Spleen (tissue), 11 donors: ENCODE results near the gene RRM1. TPM values are rescaled to one million over a fixed set of nuclear protein-coding genes. Genes with fewer than 3 reads are reported as not detected.
"Not testable (repeated sequence)": the region's sequence is repeated elsewhere in the genome, so short reads cannot be mapped to it uniquely, and the experiment has no call there.

Experiments
- DNase-seq: peaks from one replicate; pipeline ENCODE4 v3.0.0-alpha.2; 2020
- H3K27ac ChIP-seq, 8 donors: fragments of 200-600 bp; sonication (generic) in 7 of 8; 1 replicate in 4 of 8; 2 replicates in 4 of 8; pipeline versions ENCODE4 v1.5.0 to v1.8.0; 2016 to 2021; ENCODE audit warnings: inconsistent platforms in 4 of 8, mild to moderate bottlenecking in 4 of 8, moderate library complexity in 1 of 8
- H3K27me3 ChIP-seq, 7 donors: fragments of 200-600 bp; sonication (generic) in 6 of 7; replicated peaks in 1 of 7; 1 replicate in 4 of 7; 2 replicates in 3 of 7; pipeline versions ENCODE4 v1.5.0 to v1.8.0; 2016 to 2021; ENCODE audit warnings: inconsistent platforms in 3 of 7, mild to moderate bottlenecking in 1 of 7
- H3K36me3 ChIP-seq, 6 donors: fragments of 200-600 bp; sonication (generic) in 5 of 6; 1 replicate in 4 of 6; 2 replicates in 2 of 6; pipeline versions ENCODE4 v1.5.0 to v1.8.0; 2016 to 2021; ENCODE audit warnings: inconsistent platforms in 2 of 6
- H3K4me1 ChIP-seq, 6 donors: fragments of 200-600 bp; sonication (generic) in 5 of 6; 1 replicate in 3 of 6; 2 replicates in 3 of 6; pipeline versions ENCODE4 v1.5.0 to v1.8.0; 2016 to 2021; ENCODE audit warnings: inconsistent platforms in 3 of 6
- H3K4me3 ChIP-seq, 8 donors: fragments of 200-600 bp; sonication (generic) in 7 of 8; 1 replicate in 4 of 8; 2 replicates in 4 of 8; pipeline versions ENCODE4 v1.5.0 to v1.8.0; 2016 to 2021; ENCODE audit warnings: inconsistent platforms in 4 of 8, mild to moderate bottlenecking in 4 of 8, moderate library complexity in 2 of 8
- H3K9me3 ChIP-seq, 8 donors: fragments of 200-600 bp; sonication (generic) in 7 of 8; 1 replicate in 4 of 8; 2 replicates in 4 of 8; pipeline versions ENCODE4 v1.5.0 to v1.8.0; 2016 to 2021; ENCODE audit warnings: inconsistent platforms in 4 of 8
- CTCF ChIP-seq, 11 experiments: fragments of 200-600 bp in 7 of 11; fragments of 450-650 bp in 4 of 11; sonication (generic) in 4 of 11; IDR thresholded peaks in 8 of 11; conservative IDR thresholded peaks in 3 of 11; 1 replicate in 7 of 11; 2 replicates in 4 of 11; pipeline versions ENCODE4 v1.4.0 to v1.8.0; 2016 to 2021; ENCODE audit warnings: antibody characterized with exemption in 11 of 11, inconsistent platforms in 4 of 11, mild to moderate bottlenecking in 1 of 11
- POLR2A ChIP-seq, 3 donors: fragments of 450-650 bp; IDR thresholded peaks; one replicate each; pipeline ENCODE4 v1.5.1; 2017; ENCODE audit warnings: antibody characterized with exemption in 3 of 3, mild to moderate bottlenecking in 1 of 3
- POLR2AphosphoS5 ChIP-seq, 3 donors: sonication (generic); formaldehyde crosslinking; IDR thresholded peaks; one replicate each; pipeline ENCODE4 v1.5.1; 2017; ENCODE audit warnings: antibody characterized with exemption in 3 of 3
- WGBS, 5 donors: extraction: QIAGEN DNeasy Blood & Tissue Kit in 3 of 5; methylation state at CpG; one replicate each; pipeline versions ENCODE4 v1.1.5 to v1.1.7; 2013 to 2018; 5-methylcytosine and 5-hydroxymethylcytosine counted together
- intact Hi-C: fragments of 100-400 bp; cut with DNase I; formaldehyde crosslinking; loops from one replicate; pipeline ENCODE4 v1.15.0; 2023; ENCODE audit warnings: low total_unique reads
- polyA plus RNA-seq, 3 donors: library from polyadenylated mRNA; stranded (reverse); fragments of 200-250 nt; gene quantifications; one replicate each; pipeline ENCODE4 v1.2.1, GENCODE V29; 2013
- total RNA-seq, 7 donors: library from RNA; depleted of rRNA in 3 of 7; stranded (reverse); fragments of >200 nt in 3 of 7; fragmentation: NEBNext Ultra II Directional in 4 of 7; extraction: Animal tissue kit (Norgen Biotek cat#: 25700) in 4 of 7; gene quantifications; one replicate each; pipeline versions ENCODE4 v1.1.0 to v1.2.1, GENCODE V29; 2016 to 2021
- donor health status: healthy with polysubstance abuse.
- donor health status: DM: no; HTN: no; CAD: no; lungs with moderate emphysema.
- donor health status: DM: no; HTN: no; CAD: no.
- donor health status: Bipolar disorder and iron deficiency.
- donor health status: healthy.
- donor health status: DM: no; HTN: no; CAD: no.
- donor health status: DM: yes; HTN: yes; CAD: no.

RRM1 gene
- total and polyA plus RNA-seq, 10 donors = 6.6 to 37.6 (median 24.1) TPM

DNA sequence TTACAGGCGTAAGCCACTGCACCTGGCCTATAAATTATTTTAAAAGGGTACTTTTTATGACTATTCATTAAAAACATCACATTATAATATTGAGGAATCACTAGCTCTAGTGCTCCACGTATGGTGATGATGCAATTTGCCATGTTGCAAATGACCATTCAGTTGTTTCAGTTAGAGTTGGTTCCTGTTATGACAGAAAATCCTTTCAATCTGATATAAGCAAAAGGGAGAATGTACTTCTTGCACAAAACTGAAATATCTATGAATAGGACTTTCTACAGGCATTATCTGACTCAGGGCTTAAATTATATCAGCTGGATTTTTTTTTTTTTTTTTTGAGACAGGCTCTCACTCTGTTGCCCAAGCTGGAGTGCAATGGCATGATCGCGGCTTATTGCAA lies 45.6 kb upstream of the RRM1 start:
- Histone ChIP-seq H3K36me3 (peaks cover 0 to 28% (median 0%) of the 10 kb centered on the region in 6 donors), H3K4me3 (no peak overlapping the region), H3K27ac (peak overlapping the region in 2 of 8 donors; percentile 50), H3K9me3 (no peaks in the 10 kb centered on the region), H3K4me1 (peaks cover 0 to 36% (median 4%) of the 10 kb centered on the region in 6 donors), H3K27me3 (no peaks in the 10 kb centered on the region)
- TF ChIP-seq POLR2A (IDR thresholded peaks at IDR 0.05) = no peak
- no peak for TF ChIP-seq CTCF (IDR thresholded peaks at IDR 0.05 in 8 of 11, conservative IDR thresholded peaks at IDR 0.05 in 3 of 11)
- no peak for TF ChIP-seq POLR2AphosphoS5 (IDR thresholded peaks at IDR 0.05)
- 46 to 88% (median 62%) methylated on average over 4 of the region's 4 CpGs for WGBS, 5 donors
- no peak for DNase-seq
- intact Hi-C loops = no loop called here

- WGBS, 5 donors = 50 to 87% (median 67%) methylated on average over 1 of the region's 1 CpG
- no peaks in the 10 kb centered on the region for H3K9me3 ChIP-seq
- intact Hi-C loops = no loop called here
Measured at GRCh38 chr11:4050138-4050537, 44.5 kb upstream of the RRM1 start.

GRCh38 chr11:4053200-4053599 lies 41.4 kb upstream of the RRM1 start:
- H3K27me3 ChIP-seq, H3K27ac ChIP-seq, H3K4me3 ChIP-seq, H3K9me3 ChIP-seq, DNase-seq, intact Hi-C loops: not testable (repeated sequence)
- peaks cover 0 to 47% (median 4%) of the 10 kb centered on the region in 6 donors for H3K36me3 ChIP-seq
- H3K4me1 ChIP-seq = peaks cover 5 to 36% (median 9%) of the 10 kb centered on the region in 6 donors
- WGBS, 5 donors = 82 to 98% (median 98%) methylated on average over 4 of the region's 4 CpGs

More at GRCh38 chr11:4050138-4050537, 44.5 kb upstream of the RRM1 start:
- no peak overlapping the region for H3K4me3 ChIP-seq
- peaks cover 0 to 28% (median 0%) of the 10 kb centered on the region in 6 donors for H3K36me3 ChIP-seq
- H3K27ac ChIP-seq = no peak overlapping the region
- DNase-seq = no peak
- TF ChIP-seq CTCF (IDR thresholded peaks at IDR 0.05 in 8 of 11, conservative IDR thresholded peaks at IDR 0.05 in 3 of 11) (no peak), POLR2AphosphoS5 (IDR thresholded peaks at IDR 0.05) (no peak), POLR2A (IDR thresholded peaks at IDR 0.05) (no peak)
- no peaks in the 10 kb centered on the region for H3K27me3 ChIP-seq
- peaks cover 0 to 25% (median 0%) of the 10 kb centered on the region in 6 donors for H3K4me1 ChIP-seq

DNA sequence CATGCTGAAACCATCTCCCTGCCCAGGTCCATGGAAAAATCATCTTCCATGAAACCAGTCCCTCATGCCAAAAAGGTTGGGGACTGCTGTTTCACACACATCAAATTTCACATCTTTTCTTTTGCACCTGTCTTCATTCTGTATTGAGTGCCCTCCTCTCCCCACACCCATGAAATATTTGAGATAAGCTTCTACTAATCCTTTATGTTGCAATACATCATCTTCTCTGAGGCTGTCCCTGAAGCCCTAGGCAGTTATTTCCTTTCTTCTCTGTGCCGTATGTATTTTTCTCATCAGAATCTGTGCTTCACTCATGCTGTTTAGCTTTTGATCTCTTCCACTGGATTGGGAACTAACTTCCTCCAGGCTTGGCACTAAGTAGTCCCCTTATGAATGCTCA lies 40.0 kb upstream of the RRM1 start:
- Histone ChIP-seq H3K36me3 (peaks cover 0 to 50% (median 7%) of the 10 kb centered on the region in 6 donors), H3K4me1 (peaks cover 11 to 42% (median 20%) of the 10 kb centered on the region in 6 donors), H3K27me3 (no peaks in the 10 kb centered on the region), H3K4me3 (no peak overlapping the region), H3K27ac (no peak overlapping the region), H3K9me3 (no peaks in the 10 kb centered on the region)
- WGBS, 5 donors = 49 to 73% (median 68%) methylated on average over 1 of the region's 1 CpG
- no peak for DNase-seq
- intact Hi-C loops = no loop called here
- TF ChIP-seq POLR2A (IDR thresholded peaks at IDR 0.05) (no peak), CTCF (IDR thresholded peaks at IDR 0.05 in 8 of 11, conservative IDR thresholded peaks at IDR 0.05 in 3 of 11) (no peak), POLR2AphosphoS5 (IDR thresholded peaks at IDR 0.05) (no peak)

- H3K27ac ChIP-seq = peak overlapping the region in 2 of 8 donors; percentile 67 to 71
- no peak overlapping the region for H3K4me3 ChIP-seq
- DNase-seq = no peak
- 92 to 100% (median 97%) methylated on average over 1 of the region's 1 CpG for WGBS, 5 donors
- peaks cover 0 to 81% (median 19%) of the 10 kb centered on the region in 6 donors for H3K36me3 ChIP-seq
- H3K9me3 ChIP-seq = no peaks in the 10 kb centered on the region
- H3K4me1 ChIP-seq = peaks cover 12 to 49% (median 24%) of the 10 kb centered on the region in 6 donors
- intact Hi-C loops = no loop called here
- H3K27me3 ChIP-seq = no peaks in the 10 kb centered on the region
- TF ChIP-seq POLR2AphosphoS5 (IDR thresholded peaks at IDR 0.05) = no peak
- no peak for TF ChIP-seq POLR2A (IDR thresholded peaks at IDR 0.05)
- no peak for TF ChIP-seq CTCF (IDR thresholded peaks at IDR 0.05 in 8 of 11, conservative IDR thresholded peaks at IDR 0.05 in 3 of 11)
Measured at GRCh38 chr11:4059424-4059823, 35.2 kb upstream of the RRM1 start.
